IPS-15b (cell line): Measurements from ENCODE around the gene CIT.

Experiments used
- H3K27me3 ChIP-seq: one replicate; pipeline ENCODE4 v1.6.1; 2013; ENCODE audit warnings: low read length; ENCODE audit not compliant: control insufficient read depth, insufficient read depth
- H3K36me3 ChIP-seq: one replicate; pipeline ENCODE4 v1.6.1; 2013; ENCODE audit warnings: low read length; ENCODE audit not compliant: control insufficient read depth, insufficient read depth
- H3K4me1 ChIP-seq: one replicate; pipeline ENCODE4 v1.6.1; 2013; ENCODE audit warnings: mild to moderate bottlenecking, low read length; ENCODE audit not compliant: control insufficient read depth, insufficient read depth
- H3K4me3 ChIP-seq: one replicate; pipeline ENCODE4 v1.5.1; 2013; ENCODE audit warnings: low read depth, low read length
- H3K9ac ChIP-seq: one replicate; pipeline ENCODE4 v1.6.1; 2013; ENCODE audit warnings: low read depth, mild to moderate bottlenecking, low read length
- H3K9me3 ChIP-seq: one replicate; pipeline ENCODE4 v1.6.1; 2013; ENCODE audit warnings: mild to moderate bottlenecking, low read length; ENCODE audit not compliant: control insufficient read depth, insufficient read depth

Gene CIT

GRCh38 chr12:119691202-119691810 is 185.8 kb downstream of the CIT start:
- Histone ChIP-seq H3K27me3 (no peaks in the 10 kb centered on the region), H3K36me3 (peaks cover 18% of the 10 kb centered on the region), H3K9ac (no peak overlapping the region), H3K4me1 (no peaks in the 10 kb centered on the region), H3K9me3 (no peaks in the 10 kb centered on the region), H3K4me3 (no peak overlapping the region)

DNA sequence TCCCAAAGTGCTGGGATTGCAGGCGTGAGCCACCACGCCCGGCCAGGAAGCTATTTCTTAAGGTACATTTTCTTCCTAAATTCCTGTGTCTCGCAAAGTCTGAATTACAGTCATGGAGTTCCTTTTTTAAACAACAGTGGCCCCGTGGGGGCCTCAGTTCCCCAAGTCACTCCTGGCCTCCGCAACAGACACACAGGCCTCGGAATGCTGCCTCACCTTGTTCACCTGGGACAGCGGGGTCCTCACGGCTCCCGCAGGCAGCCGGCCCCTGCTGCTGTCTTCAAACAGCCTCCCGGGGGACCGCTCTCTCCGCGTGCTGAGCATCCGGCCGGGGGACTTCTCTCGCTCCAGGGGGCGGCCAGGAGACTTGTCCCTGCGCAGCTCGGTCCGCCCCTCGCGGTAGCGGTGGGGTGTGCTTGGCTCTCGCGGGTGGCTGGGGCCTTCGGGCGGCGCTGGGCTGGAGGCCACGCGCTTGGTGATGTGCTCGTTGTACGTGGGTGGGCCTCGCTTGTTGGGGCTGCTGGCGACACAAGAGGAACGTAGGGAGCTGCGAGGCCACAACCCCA is 187.1 kb downstream of the CIT start:
- H3K4me1 ChIP-seq = no peaks in the 10 kb centered on the region
- H3K27me3 ChIP-seq = no peaks in the 10 kb centered on the region
- no peaks in the 10 kb centered on the region for H3K9me3 ChIP-seq
- no peak overlapping the region for H3K4me3 ChIP-seq
- H3K36me3 ChIP-seq = peaks cover 20% of the 10 kb centered on the region
- no peak overlapping the region for H3K9ac ChIP-seq

DNA sequence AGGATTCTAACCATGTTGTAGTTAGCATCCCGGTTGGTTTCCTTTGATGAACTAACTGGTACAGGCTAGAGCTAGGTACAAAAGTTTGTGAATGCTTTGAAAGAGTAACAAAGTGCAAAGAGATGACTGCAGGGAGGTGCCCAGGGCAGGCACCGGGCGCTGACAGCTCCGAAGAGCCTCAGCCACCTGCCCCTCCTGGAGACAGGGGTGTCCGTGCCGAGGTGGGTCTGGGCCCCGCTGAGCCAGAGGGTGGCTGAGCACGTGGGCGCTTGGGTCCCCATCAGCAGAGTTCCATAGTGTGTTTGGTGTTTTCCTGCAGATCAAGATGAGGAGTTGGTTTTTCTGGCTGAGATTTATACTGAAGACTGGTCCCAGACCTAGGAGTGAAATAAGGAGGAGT is 189.2 kb downstream of the CIT start:
- Histone ChIP-seq H3K27me3 (no peaks in the 10 kb centered on the region), H3K36me3 (peaks cover 20% of the 10 kb centered on the region), H3K4me1 (no peaks in the 10 kb centered on the region), H3K9me3 (no peaks in the 10 kb centered on the region), H3K4me3 (no peak overlapping the region), H3K9ac (no peak overlapping the region)

- H3K9me3 ChIP-seq = no peaks in the 10 kb centered on the region
- H3K27me3 ChIP-seq = no peaks in the 10 kb centered on the region
- no peak overlapping the region for H3K9ac ChIP-seq
- H3K4me3 ChIP-seq = no peak overlapping the region
- H3K36me3 ChIP-seq = peaks cover 20% of the 10 kb centered on the region
- H3K4me1 ChIP-seq = no peaks in the 10 kb centered on the region
These were observed 189.7 kb downstream of the CIT start for GRCh38 chr12:119687406-119687805.

- H3K4me1 ChIP-seq = peaks cover 5% of the 10 kb centered on the region
- H3K9ac ChIP-seq = no peak overlapping the region
- no peaks in the 10 kb centered on the region for H3K9me3 ChIP-seq
- H3K36me3 ChIP-seq = peaks cover 20% of the 10 kb centered on the region
- no peaks in the 10 kb centered on the region for H3K27me3 ChIP-seq
- no peak overlapping the region for H3K4me3 ChIP-seq
These were observed 190.3 kb downstream of the CIT start for GRCh38 chr12:119686776-119687175.

DNA sequence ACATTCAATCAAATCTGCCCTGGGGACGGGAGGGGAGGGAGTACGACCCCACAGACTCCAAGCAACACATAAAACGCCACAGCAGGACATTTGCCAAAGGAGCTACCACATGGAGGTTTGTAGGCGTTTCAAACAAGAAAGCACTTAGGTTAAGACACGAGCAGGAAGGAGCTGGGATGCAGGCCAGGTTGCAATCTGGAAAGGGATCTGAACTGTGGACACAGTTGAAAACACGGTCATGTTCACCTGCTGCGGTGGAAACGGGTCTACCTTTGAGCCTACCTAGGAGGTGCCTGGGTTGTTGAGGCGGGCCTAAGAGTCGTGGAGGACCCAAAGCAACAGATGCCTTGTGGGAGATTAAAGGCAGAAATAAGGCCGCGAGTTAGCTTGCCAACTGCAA is 190.8 kb downstream of the CIT start:
- no peaks in the 10 kb centered on the region for H3K27me3 ChIP-seq
- peaks cover 20% of the 10 kb centered on the region for H3K36me3 ChIP-seq
- H3K9ac ChIP-seq = no peak overlapping the region
- no peaks in the 10 kb centered on the region for H3K9me3 ChIP-seq
- H3K4me1 ChIP-seq = peaks cover 7% of the 10 kb centered on the region
- H3K4me3 ChIP-seq = no peak overlapping the region

GRCh38 chr12:119685375-119685774 is 191.7 kb downstream of the CIT start:
- H3K4me1 ChIP-seq = peaks cover 7% of the 10 kb centered on the region
- no peak overlapping the region for H3K9ac ChIP-seq
- H3K4me3 ChIP-seq = no peak overlapping the region
- no peaks in the 10 kb centered on the region for H3K9me3 ChIP-seq
- peaks cover 23% of the 10 kb centered on the region for H3K36me3 ChIP-seq
- no peaks in the 10 kb centered on the region for H3K27me3 ChIP-seq

GRCh38 chr12:119684711-119685369 is 192.3 kb downstream of the CIT start:
- no peak overlapping the region for H3K9ac ChIP-seq
- H3K36me3 ChIP-seq = peaks cover 28% of the 10 kb centered on the region
- H3K4me1 ChIP-seq = peaks cover 7% of the 10 kb centered on the region
- H3K4me3 ChIP-seq = no peak overlapping the region
- H3K27me3 ChIP-seq = no peaks in the 10 kb centered on the region
- H3K9me3 ChIP-seq = no peaks in the 10 kb centered on the region

DNA sequence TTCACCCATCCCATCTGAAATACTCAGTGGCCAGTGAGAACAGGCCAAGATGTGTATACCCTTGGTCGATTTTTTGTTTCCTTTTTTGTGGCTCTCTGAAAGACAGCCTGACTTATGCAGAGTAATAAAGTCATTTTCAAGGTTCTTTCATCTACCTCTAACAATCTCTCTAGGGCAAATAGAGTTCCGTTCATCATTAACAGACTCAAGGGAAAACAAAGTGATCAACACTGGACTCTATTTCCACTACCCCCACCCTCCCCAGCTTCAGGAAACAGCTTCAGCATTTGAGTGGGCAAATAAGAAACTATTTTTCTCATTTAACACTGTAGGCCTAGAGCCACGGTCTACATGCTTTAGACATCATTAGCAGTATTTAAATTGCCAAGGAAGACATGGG is 193.3 kb downstream of the CIT start:
- H3K9me3 ChIP-seq = no peaks in the 10 kb centered on the region
- H3K4me1 ChIP-seq = peaks cover 9% of the 10 kb centered on the region
- H3K27me3 ChIP-seq = no peaks in the 10 kb centered on the region
- H3K4me3 ChIP-seq = no peak overlapping the region
- H3K9ac ChIP-seq = no peak overlapping the region
- H3K36me3 ChIP-seq = peaks cover 34% of the 10 kb centered on the region

- Histone ChIP-seq H3K4me1 (peaks cover 12% of the 10 kb centered on the region), H3K27me3 (no peaks in the 10 kb centered on the region), H3K9ac (no peak overlapping the region), H3K4me3 (no peak overlapping the region), H3K36me3 (peaks cover 37% of the 10 kb centered on the region), H3K9me3 (no peaks in the 10 kb centered on the region)
These were observed 193.7 kb downstream of the CIT start for GRCh38 chr12:119683413-119683812.

GRCh38 chr12:119682639-119683252 is 194.4 kb downstream of the CIT start:
- H3K4me3 ChIP-seq = no peak overlapping the region
- H3K4me1 ChIP-seq = peaks cover 12% of the 10 kb centered on the region
- H3K9ac ChIP-seq = no peak overlapping the region
- peaks cover 37% of the 10 kb centered on the region for H3K36me3 ChIP-seq
- H3K27me3 ChIP-seq = no peaks in the 10 kb centered on the region
- H3K9me3 ChIP-seq = no peaks in the 10 kb centered on the region
